Measurements from ENCODE around the gene TCERG1. TPM values are rescaled to one million over a fixed set of nuclear protein-coding genes. Genes with fewer than 3 reads are reported as not detected.
"Not testable (repeated sequence)": the region's sequence is repeated elsewhere in the genome, so short reads cannot be mapped to it uniquely, and the experiment has no call there.

TCERG1 gene
- total RNA-seq, 1 donor from 2014 or later = 30.6 TPM

GRCh38 chr5:146520731-146521130 is 73.6 kb downstream of the TCERG1 start:
- DNase-seq (ENCODE audit: low read depth, low spot score) = no peak

- no peak for DNase-seq (ENCODE audit: low read depth, low spot score)
These were observed 74.4 kb downstream of the TCERG1 start for GRCh38 chr5:146521403-146522106.

GRCh38 chr5:146523698-146524097 is 76.6 kb downstream of the TCERG1 start:
- no peak for DNase-seq (ENCODE audit: low read depth, low spot score)

GRCh38 chr5:146527785-146528184 is 80.7 kb downstream of the TCERG1 start:
- no peak for DNase-seq (ENCODE audit: low read depth, low spot score)

- DNase-seq (ENCODE audit: low read depth, low spot score) = no peak
These were observed 81.1 kb downstream of the TCERG1 start for GRCh38 chr5:146528236-146528635.

- DNase-seq (ENCODE audit: low read depth, low spot score) = no peak
These were observed 82.9 kb downstream of the TCERG1 start for GRCh38 chr5:146529984-146530383.

- DNase-seq (ENCODE audit: low read depth, low spot score) = peak; percentile 7
These were observed 86.2 kb downstream of the TCERG1 start for GRCh38 chr5:146533260-146533857.

- DNase-seq (ENCODE audit: low read depth, low spot score) = no peak
These were observed 86.7 kb downstream of the TCERG1 start for GRCh38 chr5:146533882-146534281.

- no peak for DNase-seq (ENCODE audit: low read depth, low spot score)
These were observed 91.3 kb downstream of the TCERG1 start for GRCh38 chr5:146538432-146538831.

- no peak for DNase-seq (ENCODE audit: low read depth, low spot score)
These were observed 92.8 kb downstream of the TCERG1 start for GRCh38 chr5:146539973-146540372.

- no peak for DNase-seq (ENCODE audit: low read depth, low spot score)
These were observed 93.3 kb downstream of the TCERG1 start for GRCh38 chr5:146540414-146540813.

GRCh38 chr5:146541958-146542849 is 95.1 kb downstream of the TCERG1 start:
- peak; percentile 24 for DNase-seq (ENCODE audit: low read depth, low spot score)

- DNase-seq (ENCODE audit: low read depth, low spot score) = no peak
These were observed 97.1 kb downstream of the TCERG1 start for GRCh38 chr5:146544232-146544631.

- DNase-seq (ENCODE audit: low read depth, low spot score) = no peak
These were observed 101.8 kb downstream of the TCERG1 start for GRCh38 chr5:146548781-146549449.

- DNase-seq (ENCODE audit: low read depth, low spot score) = no peak
These were observed 102.5 kb downstream of the TCERG1 start for GRCh38 chr5:146549615-146550014.

- DNase-seq (ENCODE audit: low read depth, low spot score) = no peak
These were observed 106.3 kb downstream of the TCERG1 start for GRCh38 chr5:146553446-146553845.

- not testable (repeated sequence) for DNase-seq (ENCODE audit: low read depth, low spot score)
These were observed 109.8 kb downstream of the TCERG1 start for GRCh38 chr5:146556884-146557283.

- no peak for DNase-seq (ENCODE audit: low read depth, low spot score)
These were observed 113.2 kb downstream of the TCERG1 start for GRCh38 chr5:146560205-146560812.

Data from pulmonary artery endothelial cell (primary cell).